ENCODE measurements around the gene CELF1. TPM values are rescaled to one million over a fixed set of nuclear protein-coding genes. Genes with fewer than 3 reads are reported as not detected.

The CELF1 gene
- total and polyA plus RNA-seq, 2 experiments from 2014 or later: 59.1 to 84.6 TPM

GRCh38 chr11:47442514-47442913 lies 110.4 kb downstream of the CELF1 start:
- Histone ChIP-seq H3K27me3 (no peaks in the 10 kb centered on the region), H3K4me1 (ENCODE audit: insufficient read depth) (peaks cover 3% of the 10 kb centered on the region), H3K9me2 (replicated peaks; ENCODE audit: insufficient read depth) (no peaks in the 10 kb centered on the region), H3K4me2 (no peak overlapping the region), H3K36me3 (replicated peaks; ENCODE audit: insufficient read depth, low read depth) (no peaks in the 10 kb centered on the region), H3K4me3 (no peak overlapping the region), H3K79me2 (no peaks in the 10 kb centered on the region), H4K20me1 (ENCODE audit: insufficient read depth, poor library complexity, severe bottlenecking) (no peaks in the 10 kb centered on the region), H3K27ac (no peak overlapping the region), H3K9me3 (ENCODE audit: low read depth) (no peaks in the 10 kb centered on the region), H2AFZ (no peak overlapping the region)
- TF ChIP-seq EZH2 (IDR thresholded peaks at IDR 0.05; ENCODE audit: borderline replicate concordance) (no peak), EZH2phosphoT487 (IDR thresholded peaks at IDR 0.05; ENCODE audit: low read depth, severe bottlenecking, unreplicated experiment) (no peak), CTCF (IDR thresholded peaks at IDR 0.05; ENCODE audit: poor library complexity) (no peak)
- WGBS (ENCODE audit: low lambda C conversion rate, missing lambda C conversion rate): 95% methylated on average over 8 of the region's 8 CpGs
- no peak for DNase-seq (ENCODE audit: low spot score)

GRCh38 chr11:47441421-47441820 lies 111.5 kb downstream of the CELF1 start:
- H3K27me3 ChIP-seq: no peaks in the 10 kb centered on the region
- H3K4me1 ChIP-seq (ENCODE audit: insufficient read depth): peaks cover 9% of the 10 kb centered on the region
- 84% methylated on average over 12 of the region's 12 CpGs for WGBS (ENCODE audit: low lambda C conversion rate, missing lambda C conversion rate)
- H3K4me2 ChIP-seq: no peak overlapping the region
- TF ChIP-seq EZH2phosphoT487 (IDR thresholded peaks at IDR 0.05; ENCODE audit: low read depth, severe bottlenecking, unreplicated experiment): no peak
- TF ChIP-seq CTCF (IDR thresholded peaks at IDR 0.05; ENCODE audit: poor library complexity): no peak
- no peak for TF ChIP-seq EZH2 (IDR thresholded peaks at IDR 0.05; ENCODE audit: borderline replicate concordance)
- DNase-seq (ENCODE audit: low spot score): no peak
- H3K4me3 ChIP-seq: no peak overlapping the region
- no peak overlapping the region for H3K27ac ChIP-seq
- H4K20me1 ChIP-seq (ENCODE audit: insufficient read depth, poor library complexity, severe bottlenecking): no peaks in the 10 kb centered on the region
- H3K9me3 ChIP-seq (ENCODE audit: low read depth): no peaks in the 10 kb centered on the region
- no peaks in the 10 kb centered on the region for H3K36me3 ChIP-seq (replicated peaks; ENCODE audit: insufficient read depth, low read depth)
- no peaks in the 10 kb centered on the region for H3K79me2 ChIP-seq
- no peak overlapping the region for H2AFZ ChIP-seq
- H3K9me2 ChIP-seq (replicated peaks; ENCODE audit: insufficient read depth): no peaks in the 10 kb centered on the region

GRCh38 chr11:47440054-47440476 lies 112.9 kb downstream of the CELF1 start:
- Histone ChIP-seq H3K27me3 (no peaks in the 10 kb centered on the region), H3K27ac (no peak overlapping the region), H3K36me3 (replicated peaks; ENCODE audit: insufficient read depth, low read depth) (no peaks in the 10 kb centered on the region), H3K79me2 (no peaks in the 10 kb centered on the region), H2AFZ (no peak overlapping the region), H3K4me2 (no peak overlapping the region), H3K9me2 (replicated peaks; ENCODE audit: insufficient read depth) (no peaks in the 10 kb centered on the region), H3K4me1 (ENCODE audit: insufficient read depth) (peaks cover 9% of the 10 kb centered on the region), H3K9me3 (ENCODE audit: low read depth) (no peaks in the 10 kb centered on the region), H4K20me1 (ENCODE audit: insufficient read depth, poor library complexity, severe bottlenecking) (no peaks in the 10 kb centered on the region), H3K4me3 (no peak overlapping the region)
- 45% methylated on average over 2 of the region's 2 CpGs for WGBS (ENCODE audit: low lambda C conversion rate, missing lambda C conversion rate)
- TF ChIP-seq CTCF (IDR thresholded peaks at IDR 0.05; ENCODE audit: poor library complexity) (no peak), EZH2 (IDR thresholded peaks at IDR 0.05; ENCODE audit: borderline replicate concordance) (no peak), EZH2phosphoT487 (IDR thresholded peaks at IDR 0.05; ENCODE audit: low read depth, severe bottlenecking, unreplicated experiment) (no peak)
- no peak for DNase-seq (ENCODE audit: low spot score)

- Histone ChIP-seq H3K4me3 (no peak overlapping the region), H3K4me2 (no peak overlapping the region), H3K9me2 (replicated peaks; ENCODE audit: insufficient read depth) (no peaks in the 10 kb centered on the region), H3K27ac (no peak overlapping the region), H3K79me2 (no peaks in the 10 kb centered on the region), H3K27me3 (no peaks in the 10 kb centered on the region), H3K4me1 (ENCODE audit: insufficient read depth) (peaks cover 9% of the 10 kb centered on the region), H2AFZ (no peak overlapping the region), H4K20me1 (ENCODE audit: insufficient read depth, poor library complexity, severe bottlenecking) (no peaks in the 10 kb centered on the region), H3K36me3 (replicated peaks; ENCODE audit: insufficient read depth, low read depth) (no peaks in the 10 kb centered on the region), H3K9me3 (ENCODE audit: low read depth) (no peaks in the 10 kb centered on the region)
- 93% methylated on average over 18 of the region's 18 CpGs for WGBS (ENCODE audit: low lambda C conversion rate, missing lambda C conversion rate)
- no peak for DNase-seq (ENCODE audit: low spot score)
- TF ChIP-seq EZH2 (IDR thresholded peaks at IDR 0.05; ENCODE audit: borderline replicate concordance): no peak
- TF ChIP-seq CTCF (IDR thresholded peaks at IDR 0.05; ENCODE audit: poor library complexity): no peak
- TF ChIP-seq EZH2phosphoT487 (IDR thresholded peaks at IDR 0.05; ENCODE audit: low read depth, severe bottlenecking, unreplicated experiment): no peak
These were observed 114.2 kb downstream of the CELF1 start for GRCh38 chr11:47438721-47439120.

Data from hepatocyte (in vitro differentiated cells).